Measurements from ENCODE around the gene NEUROG1.

Gene NEUROG1

DNA sequence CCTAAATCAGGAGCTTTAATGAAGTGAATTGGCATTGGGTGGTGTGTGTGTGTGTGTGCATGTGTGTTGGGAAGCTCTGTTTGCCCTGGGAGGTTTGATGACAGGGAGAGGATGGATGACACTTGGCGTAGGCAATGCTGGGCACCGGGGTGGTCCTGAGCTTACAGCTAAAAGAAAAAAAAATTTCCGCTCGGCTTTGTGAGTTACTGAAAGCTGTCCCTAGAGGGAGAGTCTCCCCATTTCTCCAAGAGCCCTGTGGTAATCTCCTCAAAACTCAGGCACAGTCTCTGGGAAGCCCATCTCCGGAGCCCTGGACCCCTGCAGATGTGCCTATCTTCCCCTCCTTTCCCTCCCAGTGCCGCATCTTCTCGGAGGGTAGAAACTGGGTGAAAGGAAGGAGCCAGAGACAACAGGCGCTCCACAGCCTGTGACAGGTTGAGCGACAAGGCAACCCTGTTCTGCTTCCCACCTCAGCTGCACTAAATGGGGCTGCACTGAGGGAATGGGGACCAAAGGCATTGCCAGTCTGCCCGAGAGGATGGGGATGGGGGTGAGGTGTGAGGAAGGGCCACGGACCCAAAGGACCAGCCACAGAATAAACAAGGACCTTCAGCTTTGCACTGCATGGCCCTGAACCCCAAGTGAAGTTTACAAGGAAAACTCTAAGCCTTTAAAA is 47.8 kb downstream of the NEUROG1 start:
- TF ChIP-seq, protein P1, sequence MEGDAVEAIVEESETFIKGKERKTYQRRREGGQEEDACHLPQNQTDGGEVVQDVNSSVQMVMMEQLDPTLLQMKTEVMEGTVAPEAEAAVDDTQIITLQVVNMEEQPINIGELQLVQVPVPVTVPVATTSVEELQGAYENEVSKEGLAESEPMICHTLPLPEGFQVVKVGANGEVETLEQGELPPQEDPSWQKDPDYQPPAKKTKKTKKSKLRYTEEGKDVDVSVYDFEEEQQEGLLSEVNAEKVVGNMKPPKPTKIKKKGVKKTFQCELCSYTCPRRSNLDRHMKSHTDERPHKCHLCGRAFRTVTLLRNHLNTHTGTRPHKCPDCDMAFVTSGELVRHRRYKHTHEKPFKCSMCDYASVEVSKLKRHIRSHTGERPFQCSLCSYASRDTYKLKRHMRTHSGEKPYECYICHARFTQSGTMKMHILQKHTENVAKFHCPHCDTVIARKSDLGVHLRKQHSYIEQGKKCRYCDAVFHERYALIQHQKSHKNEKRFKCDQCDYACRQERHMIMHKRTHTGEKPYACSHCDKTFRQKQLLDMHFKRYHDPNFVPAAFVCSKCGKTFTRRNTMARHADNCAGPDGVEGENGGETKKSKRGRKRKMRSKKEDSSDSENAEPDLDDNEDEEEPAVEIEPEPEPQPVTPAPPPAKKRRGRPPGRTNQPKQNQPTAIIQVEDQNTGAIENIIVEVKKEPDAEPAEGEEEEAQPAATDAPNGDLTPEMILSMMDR (conservative IDR thresholded peaks at IDR 0.05; ENCODE audit: control insufficient read depth, insufficient read depth, low read depth, low read length), result no peak
- no peak for DNase-seq (ENCODE audit: low read depth)
- H3K4me3 ChIP-seq (ENCODE audit: control insufficient read depth, low read depth, low read length), result no peak overlapping the region

DNA sequence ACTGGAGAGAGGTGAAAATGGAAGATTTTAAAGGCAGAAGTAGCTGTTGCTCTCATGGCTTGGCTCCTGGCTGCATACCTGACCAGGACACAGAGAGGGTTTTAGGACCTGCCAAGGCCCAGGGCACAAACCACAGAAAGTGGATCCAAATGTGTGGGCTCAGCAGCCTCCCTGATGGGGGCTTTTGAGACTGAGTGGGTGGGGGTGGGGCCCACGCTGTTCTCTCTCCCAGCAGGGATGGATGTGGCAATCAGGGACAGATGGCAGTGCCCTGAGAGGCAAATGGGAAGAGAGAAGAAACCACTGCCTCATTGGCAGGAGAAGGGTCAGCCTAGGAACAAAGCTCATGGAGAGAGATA is 48.7 kb downstream of the NEUROG1 start:
- TF ChIP-seq, protein P1 (conservative IDR thresholded peaks at IDR 0.05; ENCODE audit: control insufficient read depth, insufficient read depth, low read depth, low read length), result no peak
- DNase-seq (ENCODE audit: low read depth), result no peak
- H3K4me3 ChIP-seq (ENCODE audit: control insufficient read depth, low read depth, low read length), result no peak overlapping the region

DNA sequence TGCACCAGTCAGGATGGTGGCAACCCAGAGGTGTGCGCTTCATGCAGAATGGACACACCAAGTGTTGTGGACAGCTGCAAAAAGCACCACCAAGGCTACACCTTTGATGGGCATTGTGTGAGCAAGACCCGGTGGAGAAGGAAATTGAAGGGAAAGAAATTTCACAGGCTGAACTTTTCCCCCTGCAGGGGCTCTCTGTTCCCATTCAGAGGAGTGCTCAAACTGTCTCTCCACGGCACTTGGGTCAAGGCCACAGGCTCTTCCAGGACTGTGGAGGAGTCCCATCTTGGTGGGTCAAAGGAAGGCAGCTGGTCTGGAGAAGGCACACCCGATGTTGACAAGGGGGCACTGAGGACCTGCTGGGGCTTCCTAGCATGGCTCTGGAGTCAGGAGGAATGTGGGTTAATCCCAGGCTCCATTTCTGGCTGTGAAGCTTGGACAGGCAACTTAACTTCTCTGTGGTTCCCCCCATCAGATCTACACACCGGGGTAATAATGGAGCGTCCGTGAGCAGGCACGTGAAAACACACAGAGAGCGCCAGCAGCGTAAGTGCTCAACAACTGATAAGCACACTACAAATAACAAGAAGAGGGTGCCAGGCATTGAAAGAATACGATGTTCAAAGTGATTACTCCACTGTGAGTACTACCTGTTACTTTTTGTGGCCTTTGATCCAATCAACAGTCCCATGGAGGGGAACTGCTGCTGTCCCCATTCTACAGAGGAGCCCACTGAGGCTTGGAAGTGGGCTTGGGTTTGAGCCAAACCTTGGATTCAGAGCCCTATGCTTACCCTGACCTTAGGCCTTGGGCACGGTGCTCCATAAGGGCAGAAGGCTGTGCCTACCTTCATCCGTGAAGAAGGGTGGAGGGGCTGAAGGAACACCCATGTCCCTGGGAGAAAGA is 49.4 kb downstream of the NEUROG1 start:
- TF ChIP-seq, protein P1 (conservative IDR thresholded peaks at IDR 0.05; ENCODE audit: control insufficient read depth, insufficient read depth, low read depth, low read length), result no peak
- H3K4me3 ChIP-seq (ENCODE audit: control insufficient read depth, low read depth, low read length), result no peak overlapping the region
- no peak for DNase-seq (ENCODE audit: low read depth)

DNA sequence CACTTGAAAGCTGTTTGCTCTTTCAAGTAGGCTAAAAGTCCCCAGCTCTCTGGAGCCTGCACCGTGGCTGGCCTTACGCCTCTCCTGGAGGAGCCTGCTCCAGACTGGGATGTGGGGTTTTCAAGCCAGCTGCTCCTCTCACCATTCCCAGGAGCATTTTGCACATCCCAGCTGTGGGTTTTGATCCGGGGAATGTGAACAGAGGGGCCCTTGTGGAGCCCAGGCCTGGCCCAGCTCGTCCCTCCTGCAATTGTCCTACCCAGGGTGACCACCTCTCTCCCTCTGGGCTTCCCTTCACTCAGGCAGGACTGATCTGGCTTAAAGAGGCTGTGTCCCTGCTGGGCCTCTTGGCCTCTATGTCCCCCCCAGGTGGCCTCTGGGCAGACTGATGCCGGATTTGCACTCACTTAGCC is 51.1 kb downstream of the NEUROG1 start:
- no peak for DNase-seq (ENCODE audit: low read depth)
- H3K4me3 ChIP-seq (ENCODE audit: control insufficient read depth, low read depth, low read length), result no peak overlapping the region
- TF ChIP-seq, protein P1 (conservative IDR thresholded peaks at IDR 0.05; ENCODE audit: control insufficient read depth, insufficient read depth, low read depth, low read length), result no peak

All from fibroblast of mammary gland (primary cell).